Ascending aorta (tissue), 2 donors: Measurements from ENCODE around the gene TBX10. TPM values are rescaled to one million over a fixed set of nuclear protein-coding genes. Genes with fewer than 3 reads are reported as not detected.

Experiments used
- DNase-seq, 2 donors: peaks; one replicate each; pipeline ENCODE4 v3.0.0-alpha.2; 2019; ENCODE audit warnings: low spot score in 2 of 2
- H3K27ac ChIP-seq, 2 donors: fragments of 200-600 bp; sonication (generic); one replicate each; pipeline ENCODE4 v1.5.1; 2016 to 2017; ENCODE audit warnings: mild to moderate bottlenecking in 1 of 2
- H3K27me3 ChIP-seq: fragments of 200-600 bp; sonication (generic); one replicate; pipeline ENCODE4 v1.5.1; 2017
- H3K36me3 ChIP-seq, 2 donors: fragments of 200-600 bp; sonication (generic); one replicate each; pipeline ENCODE4 v1.5.1; 2016
- H3K4me1 ChIP-seq, 2 donors: fragments of 200-600 bp; sonication (generic); one replicate each; pipeline ENCODE4 v1.5.1; 2016 to 2017; ENCODE audit warnings: mild to moderate bottlenecking in 1 of 2
- H3K4me3 ChIP-seq, 2 donors: fragments of 200-600 bp; sonication (generic); one replicate each; pipeline ENCODE4 v1.5.1; 2016 to 2017; ENCODE audit warnings: mild to moderate bottlenecking in 1 of 2
- H3K9me3 ChIP-seq, 2 donors: fragments of 200-600 bp; sonication (generic); one replicate each; pipeline ENCODE4 v1.5.1; 2016
- intact Hi-C: fragments of 100-400 bp; cut with DNase I; formaldehyde crosslinking; loops from one replicate; pipeline ENCODE4 v1.15.1; 2023
- total RNA-seq: library from RNA; depleted of rRNA; stranded (reverse); fragments of >200 nt; gene quantifications from one replicate; pipeline ENCODE4 v1.1.0, GENCODE V29; 2016
- TF ChIP-seq, protein P1 (sequence below), 3 experiments: fragments of 200-600 bp in 2 of 3; fragments of 450-650 bp in 1 of 3; sonication (generic) in 2 of 3; IDR thresholded peaks; one replicate each; pipeline ENCODE4 v1.5.1; 2016 to 2019; ENCODE audit warnings: antibody characterized with exemption in 3 of 3, mild to moderate bottlenecking in 1 of 3, moderate library complexity in 1 of 3

The TBX10 gene
- total RNA-seq, 1 donor from 2014 or later = not detected

DNA sequence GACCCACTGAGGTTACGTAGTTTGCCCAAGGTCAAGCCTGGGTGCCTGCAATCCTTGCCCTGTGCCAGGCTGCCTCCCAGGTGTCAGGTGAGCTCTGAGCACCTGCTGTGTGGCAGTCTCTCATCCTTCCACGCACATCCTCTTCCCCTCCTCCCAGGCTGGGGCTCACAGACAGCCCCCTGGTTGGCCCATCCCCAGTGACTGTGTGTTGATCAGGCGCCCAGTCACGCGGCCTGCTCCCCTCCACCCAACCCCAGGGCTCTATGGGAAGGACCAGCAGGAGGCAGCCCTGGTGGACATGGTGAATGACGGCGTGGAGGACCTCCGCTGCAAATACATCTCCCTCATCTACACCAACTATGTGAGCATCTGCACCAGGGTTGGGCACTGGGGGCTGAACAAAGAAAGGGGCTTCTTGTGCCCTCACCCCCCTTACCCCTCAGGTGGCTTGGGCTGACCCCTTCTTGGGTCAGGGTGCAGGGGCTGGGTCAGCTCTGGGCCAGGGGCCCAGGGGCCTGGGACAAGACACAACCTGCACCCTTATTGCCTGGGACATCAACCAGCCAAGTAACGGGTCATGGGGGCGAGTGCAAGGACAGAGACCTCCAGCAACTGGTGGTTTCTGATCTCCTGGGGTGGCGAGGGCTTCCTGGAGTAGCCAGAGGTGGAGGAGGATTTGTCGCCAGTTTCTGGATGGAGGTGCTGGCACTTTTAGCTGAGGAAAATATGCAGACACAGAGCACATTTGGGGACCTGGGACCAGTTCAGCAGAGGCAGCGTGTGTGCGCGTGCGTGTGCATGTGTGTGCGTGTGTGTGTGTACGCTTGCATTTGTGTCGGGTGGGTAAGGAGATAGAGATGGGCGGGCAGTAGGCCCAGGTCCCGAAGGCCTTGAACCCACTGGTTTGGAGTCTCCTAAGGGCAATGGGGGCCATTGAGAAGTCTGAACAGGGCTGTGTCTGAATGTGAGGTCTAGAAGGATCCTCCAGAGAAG is 54.4 kb downstream of the TBX10 start:
- Histone ChIP-seq H3K4me1 (peaks cover 11 to 17% of the 10 kb centered on the region in 2 donors), H3K36me3 (peaks cover 19 to 29% of the 10 kb centered on the region in 2 donors), H3K9me3 (no peaks in the 10 kb centered on the region), H3K27ac (peak overlapping the region; percentile 100), H3K27me3 (no peaks in the 10 kb centered on the region), H3K4me3 (peak overlapping the region; percentile 90 to 98)
- TF ChIP-seq, protein P1, sequence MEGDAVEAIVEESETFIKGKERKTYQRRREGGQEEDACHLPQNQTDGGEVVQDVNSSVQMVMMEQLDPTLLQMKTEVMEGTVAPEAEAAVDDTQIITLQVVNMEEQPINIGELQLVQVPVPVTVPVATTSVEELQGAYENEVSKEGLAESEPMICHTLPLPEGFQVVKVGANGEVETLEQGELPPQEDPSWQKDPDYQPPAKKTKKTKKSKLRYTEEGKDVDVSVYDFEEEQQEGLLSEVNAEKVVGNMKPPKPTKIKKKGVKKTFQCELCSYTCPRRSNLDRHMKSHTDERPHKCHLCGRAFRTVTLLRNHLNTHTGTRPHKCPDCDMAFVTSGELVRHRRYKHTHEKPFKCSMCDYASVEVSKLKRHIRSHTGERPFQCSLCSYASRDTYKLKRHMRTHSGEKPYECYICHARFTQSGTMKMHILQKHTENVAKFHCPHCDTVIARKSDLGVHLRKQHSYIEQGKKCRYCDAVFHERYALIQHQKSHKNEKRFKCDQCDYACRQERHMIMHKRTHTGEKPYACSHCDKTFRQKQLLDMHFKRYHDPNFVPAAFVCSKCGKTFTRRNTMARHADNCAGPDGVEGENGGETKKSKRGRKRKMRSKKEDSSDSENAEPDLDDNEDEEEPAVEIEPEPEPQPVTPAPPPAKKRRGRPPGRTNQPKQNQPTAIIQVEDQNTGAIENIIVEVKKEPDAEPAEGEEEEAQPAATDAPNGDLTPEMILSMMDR (IDR thresholded peaks at IDR 0.05) = no peak
- DNase-seq = no peak
- intact Hi-C loops = loop anchor here (1.0 to 5.0 kb wide), 2 partner anchors 21 to 72 kb away; partner anchors contain the start of gene NDUFV1

DNA sequence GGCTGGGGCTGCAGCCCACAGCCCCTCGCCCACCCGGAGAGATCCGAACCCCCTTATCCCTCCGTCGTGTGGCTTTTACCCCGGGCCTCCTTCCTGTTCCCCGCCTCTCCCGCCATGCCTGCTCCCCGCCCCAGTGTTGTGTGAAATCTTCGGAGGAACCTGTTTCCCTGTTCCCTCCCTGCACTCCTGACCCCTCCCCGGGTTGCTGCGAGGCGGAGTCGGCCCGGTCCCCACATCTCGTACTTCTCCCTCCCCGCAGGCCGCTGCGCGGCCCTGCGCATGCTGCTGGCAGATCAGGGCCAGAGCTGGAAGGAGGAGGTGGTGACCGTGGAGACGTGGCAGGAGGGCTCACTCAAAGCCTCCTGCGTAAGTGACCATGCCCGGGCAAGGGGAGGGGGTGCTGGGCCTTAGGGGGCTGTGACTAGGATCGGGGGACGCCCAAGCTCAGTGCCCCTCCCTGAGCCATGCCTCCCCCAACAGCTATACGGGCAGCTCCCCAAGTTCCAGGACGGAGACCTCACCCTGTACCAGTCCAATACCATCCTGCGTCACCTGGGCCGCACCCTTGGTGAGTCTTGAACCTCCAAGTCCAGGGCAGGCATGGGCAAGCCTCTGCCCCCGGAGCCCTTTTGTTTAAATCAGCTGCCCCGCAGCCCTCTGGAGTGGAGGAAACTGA is 55.2 kb downstream of the TBX10 start:
- peak overlapping the region; percentile 100 for H3K27ac ChIP-seq

DNA sequence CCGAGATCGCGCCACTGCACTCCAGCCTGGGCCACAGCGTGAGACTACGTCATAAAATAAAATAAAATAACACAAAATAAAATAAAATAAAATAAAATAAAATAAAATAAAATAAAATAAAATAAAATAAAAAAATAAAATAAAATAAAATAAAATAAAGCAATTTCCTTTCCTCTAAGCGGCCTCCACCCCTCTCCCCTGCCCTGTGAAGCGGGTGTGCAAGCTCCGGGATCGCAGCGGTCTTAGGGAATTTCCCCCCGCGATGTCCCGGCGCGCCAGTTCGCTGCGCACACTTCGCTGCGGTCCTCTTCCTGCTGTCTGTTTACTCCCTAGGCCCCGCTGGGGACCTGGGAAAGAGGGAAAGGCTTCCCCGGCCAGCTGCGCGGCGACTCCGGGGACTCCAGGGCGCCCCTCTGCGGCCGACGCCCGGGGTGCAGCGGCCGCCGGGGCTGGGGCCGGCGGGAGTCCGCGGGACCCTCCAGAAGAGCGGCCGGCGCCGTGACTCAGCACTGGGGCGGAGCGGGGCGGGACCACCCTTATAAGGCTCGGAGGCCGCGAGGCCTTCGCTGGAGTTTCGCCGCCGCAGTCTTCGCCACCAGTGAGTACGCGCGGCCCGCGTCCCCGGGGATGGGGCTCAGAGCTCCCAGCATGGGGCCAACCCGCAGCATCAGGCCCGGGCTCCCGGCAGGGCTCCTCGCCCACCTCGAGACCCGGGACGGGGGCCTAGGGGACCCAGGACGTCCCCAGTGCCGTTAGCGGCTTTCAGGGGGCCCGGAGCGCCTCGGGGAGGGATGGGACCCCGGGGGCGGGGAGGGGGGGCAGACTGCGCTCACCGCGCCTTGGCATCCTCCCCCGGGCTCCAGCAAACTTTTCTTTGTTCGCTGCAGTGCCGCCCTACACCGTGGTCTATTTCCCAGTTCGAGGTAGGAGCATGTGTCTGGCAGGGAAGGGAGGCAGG is 56.0 kb downstream of the TBX10 start, which contains the start of gene GSTP1:
GSTP1 (plus strand) TSS at position 566 of the 958 bp plus-strand sequence; CDS start at position 598, 32 bp downstream.
- intact Hi-C loops = loop anchor here (1.0 to 5.0 kb wide), 5 partner anchors 10 to 75 kb away; partner anchors contain the start of genes CDK2AP2, NDUFV1 and NUDT8
- Histone ChIP-seq H3K4me3 (peak within 1 kb of the TSS; percentile 90 to 98), H3K9me3 (no peaks in the 10 kb centered on the region), H3K27ac (peak within 1 kb of the TSS; percentile 100), H3K36me3 (peaks cover 14 to 23% of the 10 kb centered on the region in 2 donors), H3K4me1 (peaks cover 11 to 17% of the 10 kb centered on the region in 2 donors), H3K27me3 (no peaks in the 10 kb centered on the region)
- peak; percentile 58 to 96 for DNase-seq
- TF ChIP-seq, protein P1 (IDR thresholded peaks at IDR 0.05) = peak; percentile 55 to 95 (median 83)

More for the DNA sequence above, 55.2 kb downstream of the TBX10 start:
- H3K27me3 ChIP-seq = no peaks in the 10 kb centered on the region
- peaks cover 11 to 17% of the 10 kb centered on the region in 2 donors for H3K4me1 ChIP-seq
- TF ChIP-seq, protein P1 (IDR thresholded peaks at IDR 0.05) = no peak
- intact Hi-C loops = loop anchor here (1.0 to 5.0 kb wide), 2 partner anchors 22 to 73 kb away; partner anchors contain the start of gene NDUFV1
- peak overlapping the region; percentile 90 to 98 for H3K4me3 ChIP-seq
- H3K36me3 ChIP-seq = peaks cover 19 to 29% of the 10 kb centered on the region in 2 donors
- no peaks in the 10 kb centered on the region for H3K9me3 ChIP-seq
- peak in 1 of 2 donors; percentile 86 for DNase-seq

DNA sequence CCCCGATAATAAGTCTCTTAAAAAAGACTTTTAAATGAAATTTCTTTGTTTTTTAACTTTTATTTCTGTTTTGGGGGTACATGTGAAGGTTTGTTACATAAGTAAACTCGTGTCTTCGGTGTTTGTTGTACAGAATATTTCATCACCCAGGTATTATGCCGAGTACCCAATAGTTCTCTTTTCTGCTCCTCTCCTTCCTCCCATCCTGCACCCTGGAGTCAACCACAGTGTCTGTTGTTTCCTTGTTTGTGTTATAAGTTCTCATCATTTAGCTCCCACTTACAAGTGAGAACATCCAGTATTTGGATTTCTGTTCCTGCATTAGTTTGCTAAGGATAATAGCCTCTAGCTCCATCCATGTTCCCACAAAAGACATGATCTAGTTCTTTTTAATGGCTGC is 57.6 kb downstream of the TBX10 start:
- peaks cover 11 to 17% of the 10 kb centered on the region in 2 donors for H3K4me1 ChIP-seq
- peaks cover 12 to 14% of the 10 kb centered on the region in 2 donors for H3K36me3 ChIP-seq
- H3K9me3 ChIP-seq = no peaks in the 10 kb centered on the region
- no peak overlapping the region for H3K4me3 ChIP-seq
- no peak overlapping the region for H3K27ac ChIP-seq
- DNase-seq = no peak
- intact Hi-C loops = loop anchor here (2.0 to 5.0 kb wide), 2 partner anchors 47 to 75 kb away; partner anchors contain the start of gene NUDT8
- H3K27me3 ChIP-seq = no peaks in the 10 kb centered on the region
- TF ChIP-seq, protein P1 (IDR thresholded peaks at IDR 0.05) = no peak
